HepG2 (cell line): ENCODE measurements around the gene ANKRD65. TPM values are rescaled to one million over a fixed set of nuclear protein-coding genes. Genes with fewer than 3 reads are reported as not detected.

Experiments used
- ARID5B ChIP-seq: IDR thresholded peaks from 2 replicates; pipeline ENCODE4 v1.4.0; 2020; ENCODE audit warnings: mild to moderate bottlenecking, missing genetic modification reagents
- BATF2 ChIP-seq: sonication (generic); formaldehyde crosslinking; IDR thresholded peaks from 2 replicates; pipeline ENCODE4 v1.8.0; 2022; ENCODE audit warnings: mild to moderate bottlenecking, missing genetic modification reagents, moderate library complexity
- BCL3 ChIP-seq: sonication (generic); formaldehyde crosslinking; IDR thresholded peaks from 2 replicates; pipeline ENCODE4 v1.5.1; 2020; ENCODE audit warnings: mild to moderate bottlenecking, missing genetic modification reagents, moderate library complexity
- CCAR2 ChIP-seq: fragments of 200-400 bp; formaldehyde crosslinking; optimal IDR thresholded peaks from 2 replicates; pipeline ENCODE3; 2018; ENCODE audit warnings: low read depth, mild to moderate bottlenecking, low read length, moderate library complexity
- ETV5 ChIP-seq: IDR thresholded peaks from 2 replicates; pipeline ENCODE4 v1.6.1; 2018; ENCODE audit warnings: missing biosample characterization, missing genetic modification reagents, inconsistent platforms, borderline replicate concordance
- KDM5B ChIP-seq: sonication (generic); formaldehyde crosslinking; IDR thresholded peaks from 2 replicates; pipeline ENCODE4 v1.4.0; 2020; ENCODE audit warnings: missing genetic modification reagents, mild to moderate bottlenecking, borderline replicate concordance
- KLF12 ChIP-seq: sonication (generic); formaldehyde crosslinking; IDR thresholded peaks from 2 replicates; pipeline ENCODE4 v1.4.0; 2020; ENCODE audit warnings: missing genetic modification reagents, borderline replicate concordance
- MAX ChIP-seq: IDR thresholded peaks from 2 replicates; pipeline ENCODE4 v1.6.1; 2012; ENCODE audit warnings: inconsistent platforms
- MTF1 ChIP-seq: sonication (generic); formaldehyde crosslinking; IDR thresholded peaks from 2 replicates; pipeline ENCODE4 v1.5.0; 2020; ENCODE audit warnings: missing genetic modification reagents
- MYPOP ChIP-seq: sonication (generic); formaldehyde crosslinking; IDR thresholded peaks from 2 replicates; pipeline ENCODE4 v1.8.1; 2023; ENCODE audit warnings: mild to moderate bottlenecking, moderate library complexity, missing genetic modification reagents
- THAP9 ChIP-seq: sonication (generic); formaldehyde crosslinking; IDR thresholded peaks from 2 replicates; pipeline ENCODE4; 2020; ENCODE audit warnings: missing genetic modification reagents, mild to moderate bottlenecking, borderline replicate concordance
- U2AF1 ChIP-seq: fragments of 200-400 bp; formaldehyde crosslinking; optimal IDR thresholded peaks from 2 replicates; pipeline ENCODE3; 2017; ENCODE audit warnings: mild to moderate bottlenecking, low read depth, low read length
- ZBTB44 ChIP-seq: sonication (generic); formaldehyde crosslinking; IDR thresholded peaks from 2 replicates; pipeline ENCODE4 v1.4.0; 2020; ENCODE audit warnings: missing genetic modification reagents
- ZMAT3 ChIP-seq: sonication (generic); formaldehyde crosslinking; conservative IDR thresholded peaks from 2 replicates; pipeline ENCODE4 v1.7.0; 2021; ENCODE audit warnings: missing genetic modification reagents
- ZNF274 ChIP-seq: sonication (generic); formaldehyde crosslinking; IDR thresholded peaks from 2 replicates; pipeline ENCODE4 v1.5.1; 2020; ENCODE audit warnings: mild to moderate bottlenecking, missing genetic modification reagents
- ZNF510 ChIP-seq: sonication (generic); formaldehyde crosslinking; IDR thresholded peaks from 2 replicates; pipeline ENCODE4 v1.4.0; 2020; ENCODE audit warnings: low read depth, mild to moderate bottlenecking, missing genetic modification reagents
- polyA plus RNA-seq, 8 experiments: library from polyadenylated mRNA; depleted of rRNA in 3 of 8; stranded (reverse) in 7 of 8; unstranded in 1 of 8; fragments of >200 nt; fragmentation: Illumina TruSeq in 4 of 8; extraction: Trizol in 4 of 8; gene quantifications; 2 replicates each; pipeline versions ENCODE4 v1.2.1 to v1.2.3, GENCODE V29; 2011 to 2016; ENCODE audit warnings: low read depth in 4 of 8, missing spikeins in 1 of 8, mixed read lengths in 1 of 8; ENCODE audit not compliant: insufficient read depth in 1 of 8
- total RNA-seq, 5 experiments: library from RNA; depleted of rRNA; stranded (reverse); fragments of >200 nt; fragmentation: Illumina TruSeq; extraction: Trizol; gene quantifications; 2 replicates each; pipeline ENCODE4 v1.2.3, GENCODE V29; 2016; ENCODE audit warnings: low read depth in 1 of 5

The ANKRD65 gene
- total and polyA plus RNA-seq, 2 of the 13 experiments (the other 11 are each of a cell fraction or from before 2014, with no cell fraction given) = 12.1 to 30.1 TPM

- TF ChIP-seq ZNF510 (0 out of 2 replicates have a peak, but pooled peaks have one; percentile 40), MTF1 (CRISPR knock-in tag) (no peak), BATF2 (0 out of 2 replicates have a peak, but pooled peaks have one; percentile 6), BCL3 (CRISPR knock-in tag) (no peak; the same call in 1 of the 2 replicates), KLF12 (CRISPR knock-in tag) (no peak), MYPOP (CRISPR knock-in tag) (no peak), ZMAT3 (CRISPR knock-in tag) (peak; percentile 4; the same call in 1 of the 2 replicates), CCAR2 (no peak), ETV5 (CRISPR knock-in tag) (no peak), MAX (no peak), ARID5B (no peak), KDM5B (CRISPR knock-in tag) (no peak; the same call in 1 of the 2 replicates), ZBTB44 (CRISPR knock-in tag) (0 out of 2 replicates have a peak, but pooled peaks have one; percentile 3), THAP9 (CRISPR knock-in tag) (no peak), ZNF274 (CRISPR knock-in tag) (no peak; the same call in 1 of the 2 replicates), U2AF1 (no peak)
Observed at GRCh38 chr1:1399872-1400575, 21.1 kb downstream of the ANKRD65 start (continued).
